Activated CD4-positive, alpha-beta T cell treated with anti-CD3 and anti-CD28 coated beads, Interleukin-2, amount 50 U/mL, for 48 hours (primary cell): ENCODE measurements around the gene CNTN6.
"Not testable (repeated sequence)": the region's sequence is repeated elsewhere in the genome, so short reads cannot be mapped to it uniquely, and the experiment has no call there.

Experiments used
- DNase-seq, 2 experiments: peaks; one replicate each; pipeline ENCODE4 v3.0.0-alpha.2; 2020

The CNTN6 gene

DNA sequence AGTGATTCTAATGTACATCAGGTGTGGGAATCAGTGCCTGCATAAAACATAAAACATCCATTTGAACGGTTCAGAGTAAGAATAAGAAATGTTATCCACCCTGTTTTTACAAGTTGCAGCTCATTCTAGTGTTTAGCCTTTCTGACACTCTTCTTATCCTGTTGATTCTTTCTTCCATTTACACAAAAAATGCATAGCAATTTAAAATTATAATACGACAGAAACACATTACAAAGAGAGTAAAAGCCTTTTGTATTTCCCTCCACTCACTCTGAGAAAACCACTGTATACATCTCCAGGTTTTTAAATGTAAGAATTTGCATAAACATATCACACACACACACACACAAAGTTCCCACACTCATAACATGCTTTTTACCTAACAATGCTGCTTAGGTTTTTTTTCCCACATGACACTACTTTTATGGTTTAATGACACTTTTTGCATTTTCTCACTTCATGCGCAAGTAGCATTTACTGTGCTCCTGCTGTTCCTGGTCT lies 199.8 kb downstream of the CNTN6 start:
- DNase-seq, result no peak

DNA sequence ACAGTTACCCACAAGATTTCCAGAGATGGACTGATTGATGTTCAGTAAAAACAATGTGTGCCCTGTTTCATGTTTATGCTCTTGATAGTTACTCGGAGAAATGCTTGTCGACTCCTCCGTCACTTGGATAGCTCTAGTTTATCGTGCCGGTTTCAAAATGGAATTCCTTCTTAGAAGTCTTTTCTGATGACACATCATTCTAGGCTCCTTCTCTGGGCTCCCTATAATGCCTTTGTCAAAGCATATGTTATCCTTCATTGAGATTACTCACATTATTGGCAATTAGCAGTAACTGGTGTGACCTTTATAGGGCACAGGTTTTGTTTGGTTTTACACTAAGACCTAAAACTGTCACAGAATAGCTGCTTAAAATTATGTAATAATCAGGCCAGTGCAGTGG lies 201.8 kb downstream of the CNTN6 start:
- DNase-seq, result no peak

DNA sequence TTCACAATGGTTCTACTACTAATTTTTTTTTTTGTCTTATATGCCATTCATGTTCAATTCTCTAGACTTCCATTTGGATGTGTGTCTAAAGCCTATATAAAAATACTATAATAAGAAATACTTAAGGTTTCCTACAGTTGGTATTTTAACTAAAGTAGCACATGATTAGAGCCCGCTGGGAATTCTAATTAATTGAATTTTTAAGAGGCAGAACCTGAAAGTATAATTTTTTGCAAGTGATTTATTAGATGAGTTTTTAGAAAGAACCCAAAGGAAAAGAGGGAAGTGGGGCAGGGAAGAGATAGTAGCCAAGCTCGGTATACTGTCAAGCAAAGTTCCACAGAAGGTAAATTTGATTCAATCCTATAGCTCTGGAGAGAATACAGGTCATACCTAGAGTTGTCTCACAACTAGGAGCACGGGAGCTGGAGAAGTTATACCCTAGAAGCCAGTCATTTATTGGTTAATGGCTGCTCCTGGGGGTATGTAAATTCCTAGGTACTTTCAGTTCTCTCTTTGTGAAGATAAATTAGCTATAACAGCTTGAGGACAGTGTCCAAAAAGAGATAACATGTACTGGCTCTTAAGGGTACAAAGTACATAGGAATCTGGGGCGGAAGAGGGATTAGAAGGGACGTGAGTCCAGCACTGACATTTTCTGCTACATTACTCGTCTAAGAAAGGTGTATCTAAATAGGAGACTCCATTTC lies 225.6 kb downstream of the CNTN6 start:
- no peak for DNase-seq

- no peak for DNase-seq
Measured at GRCh38 chr3:1326546-1326945, 233.7 kb downstream of the CNTN6 start.

DNA sequence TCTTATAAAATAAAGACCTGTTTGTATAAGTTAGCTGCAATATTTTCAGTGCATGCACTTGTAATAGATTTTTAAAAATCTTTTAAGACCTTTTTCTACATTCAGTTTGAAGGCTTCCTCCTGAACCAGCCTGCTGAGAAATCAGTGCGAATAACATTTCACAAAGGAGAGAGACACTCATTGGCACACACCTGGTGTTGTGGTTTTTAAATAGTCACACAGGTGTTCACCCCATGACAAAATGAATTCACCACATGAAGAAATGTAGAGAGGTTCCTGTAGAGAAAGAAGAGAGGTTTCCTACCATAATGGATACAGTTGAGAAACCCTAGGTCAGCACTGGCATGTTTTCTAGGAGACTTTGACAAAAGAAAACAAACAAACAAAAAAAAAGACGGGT lies 237.3 kb downstream of the CNTN6 start:
- no peak for DNase-seq

DNA sequence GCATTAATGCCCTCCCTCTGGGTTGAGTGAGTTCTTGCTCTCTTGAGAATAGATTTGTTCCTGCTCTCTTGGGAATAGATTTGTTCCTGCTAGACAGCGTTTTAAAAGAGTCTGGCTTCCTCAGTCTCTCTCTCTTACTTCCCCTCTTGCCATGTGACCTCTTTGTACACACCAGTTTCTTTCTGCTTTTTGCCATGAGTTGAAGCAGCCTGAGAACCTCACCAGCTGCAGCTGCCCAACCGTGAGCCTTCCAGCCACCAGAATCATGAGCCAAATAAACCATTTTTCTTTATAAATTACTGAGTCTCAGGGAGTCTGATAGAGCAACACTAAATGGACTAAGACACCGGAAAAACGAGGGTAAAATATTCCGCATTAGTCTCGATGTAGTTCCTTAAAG lies 253.6 kb downstream of the CNTN6 start:
- DNase-seq, result no peak

DNA sequence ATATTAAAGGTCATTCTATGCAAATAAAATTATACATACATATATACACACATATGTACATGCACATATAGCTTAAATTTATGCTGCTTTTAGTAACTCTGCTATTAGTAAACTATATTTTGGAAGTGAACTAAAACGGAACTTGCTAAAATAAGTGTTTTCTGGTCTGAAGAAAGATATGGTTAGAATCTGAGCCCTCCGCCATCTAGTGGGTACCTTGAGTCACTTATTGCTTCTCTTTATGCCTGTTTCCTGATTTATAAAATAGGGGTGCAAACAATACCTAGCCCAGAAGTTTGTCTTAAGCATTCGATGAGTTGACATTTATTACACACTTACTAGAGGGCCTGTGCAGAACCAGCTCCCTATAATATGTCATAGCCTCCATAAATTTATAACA lies 255.7 kb downstream of the CNTN6 start:
- DNase-seq, result no peak

- no peak for DNase-seq
Measured at GRCh38 chr3:1350885-1351284, 258.1 kb downstream of the CNTN6 start.

DNA sequence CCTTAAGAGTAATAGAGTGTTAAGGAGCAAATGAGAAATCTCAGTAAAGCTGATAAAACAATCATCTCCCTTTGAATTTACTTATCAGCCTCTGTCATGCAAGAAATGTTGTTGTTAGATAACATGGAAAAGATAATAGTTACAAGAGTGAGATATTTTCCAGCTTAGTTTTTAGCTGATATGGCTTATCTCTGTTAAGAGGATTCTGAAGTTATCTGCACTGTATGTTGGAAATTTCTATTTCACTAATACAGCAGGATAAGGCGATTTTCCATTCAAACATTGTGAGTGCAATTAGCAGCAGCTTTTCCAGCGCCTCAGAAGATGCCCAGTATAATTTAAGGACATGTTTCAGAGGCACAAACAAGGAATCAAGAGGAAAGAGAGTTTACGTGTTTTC lies 262.9 kb downstream of the CNTN6 start:
- DNase-seq, result no peak

- no peak for DNase-seq
Measured at GRCh38 chr3:1356101-1356500, 263.3 kb downstream of the CNTN6 start.

GRCh38 chr3:1365528-1365927 lies 272.7 kb downstream of the CNTN6 start:
- DNase-seq, result no peak

- DNase-seq, result no peak
Measured at GRCh38 chr3:1374471-1374870, 281.6 kb downstream of the CNTN6 start.

- no peak for DNase-seq
Measured at GRCh38 chr3:1375145-1375544, 282.3 kb downstream of the CNTN6 start.

GRCh38 chr3:1380926-1381646 lies 288.3 kb downstream of the CNTN6 start:
- no peak for DNase-seq

DNA sequence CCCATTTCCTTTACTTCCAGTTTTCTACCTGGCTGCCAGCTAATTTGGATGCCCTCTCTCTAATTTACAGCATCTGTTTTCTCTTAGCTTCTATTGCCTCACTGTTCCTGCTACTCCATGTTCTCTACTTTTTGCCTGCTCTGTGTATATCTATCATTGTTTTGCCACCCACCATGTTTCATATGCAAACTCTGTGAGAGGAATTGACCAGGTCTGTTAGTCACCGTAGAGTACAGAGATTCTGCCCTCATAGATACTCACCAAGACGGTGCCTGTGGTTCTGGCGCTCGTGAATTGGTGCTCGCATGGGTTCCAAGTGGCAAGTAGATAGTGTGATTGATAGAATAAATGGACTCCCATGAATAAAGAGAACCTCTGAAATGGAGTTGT lies 288.8 kb downstream of the CNTN6 start:
- DNase-seq, result no peak

DNA sequence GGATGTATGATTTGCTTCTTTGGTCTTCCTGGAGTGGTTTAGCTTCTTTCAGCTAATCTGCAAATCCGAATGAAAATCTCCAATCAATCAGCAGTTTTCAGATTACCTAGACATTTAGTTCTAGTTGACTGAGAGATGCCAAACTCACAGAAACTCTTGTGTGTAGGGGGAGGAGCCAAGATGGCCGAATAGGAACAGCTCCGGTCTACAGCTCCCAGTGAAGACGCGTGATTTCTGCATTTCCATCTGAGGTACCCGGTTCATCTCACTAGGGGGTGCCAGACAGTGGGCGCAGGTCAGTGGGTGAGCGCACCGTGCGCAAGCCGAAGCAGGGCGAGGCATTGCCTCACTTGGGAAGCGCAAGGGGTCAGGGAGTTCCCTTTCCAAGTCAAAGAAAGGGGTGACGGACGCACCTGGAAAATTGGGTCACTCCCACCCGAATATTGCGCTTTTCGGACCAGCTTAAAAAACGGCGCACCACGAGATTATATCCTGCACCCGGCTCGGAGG lies 294.6 kb downstream of the CNTN6 start:
- DNase-seq, result not testable (repeated sequence)

DNA sequence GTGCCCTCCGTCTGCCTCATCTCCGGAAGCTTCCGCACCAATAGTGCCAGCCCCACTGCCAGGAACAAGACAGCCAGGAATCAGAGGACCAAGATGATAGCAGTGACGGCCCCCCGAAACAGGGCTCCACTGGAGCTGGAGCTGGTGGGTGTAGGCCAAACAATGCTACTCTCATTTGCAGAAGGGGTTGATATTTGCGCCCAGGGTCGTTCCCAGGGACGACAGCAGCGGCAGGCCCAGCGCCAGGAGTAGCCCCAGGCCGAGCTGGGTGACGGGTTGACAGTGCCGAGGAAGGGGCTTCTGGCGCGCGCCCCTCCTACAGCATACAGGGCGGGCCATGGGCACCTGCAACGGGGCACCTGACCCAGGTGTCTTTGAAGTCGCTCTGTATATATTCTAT lies 301.4 kb downstream of the CNTN6 start:
- no peak for DNase-seq

GRCh38 chr3:1400571-1400970 lies 307.7 kb downstream of the CNTN6 start:
- DNase-seq, result no peak

GRCh38 chr3:1404270-1404962 lies 311.6 kb downstream of the CNTN6 start:
- DNase-seq, result no peak

DNA sequence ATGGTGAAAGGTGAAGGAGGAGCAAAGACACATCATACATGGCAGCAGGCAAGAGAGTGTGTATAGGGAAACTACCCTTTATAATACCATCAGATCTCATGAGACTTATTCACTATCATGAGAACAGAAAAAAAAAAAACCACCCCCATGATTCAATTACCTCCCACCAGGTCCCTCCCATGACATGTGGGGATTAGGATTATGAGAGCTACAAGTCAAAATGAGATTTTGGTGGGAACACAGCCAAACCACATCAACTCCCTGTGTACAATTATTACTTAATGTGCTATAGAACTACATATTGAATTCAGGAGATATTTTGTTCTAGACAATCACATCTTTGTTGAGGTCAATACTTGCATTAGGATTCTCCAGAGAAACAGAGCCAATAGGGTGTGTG lies 313.4 kb downstream of the CNTN6 start:
- DNase-seq, result no peak

- DNase-seq, result no peak
Measured at GRCh38 chr3:1421577-1421976, 328.8 kb downstream of the CNTN6 start.

DNA sequence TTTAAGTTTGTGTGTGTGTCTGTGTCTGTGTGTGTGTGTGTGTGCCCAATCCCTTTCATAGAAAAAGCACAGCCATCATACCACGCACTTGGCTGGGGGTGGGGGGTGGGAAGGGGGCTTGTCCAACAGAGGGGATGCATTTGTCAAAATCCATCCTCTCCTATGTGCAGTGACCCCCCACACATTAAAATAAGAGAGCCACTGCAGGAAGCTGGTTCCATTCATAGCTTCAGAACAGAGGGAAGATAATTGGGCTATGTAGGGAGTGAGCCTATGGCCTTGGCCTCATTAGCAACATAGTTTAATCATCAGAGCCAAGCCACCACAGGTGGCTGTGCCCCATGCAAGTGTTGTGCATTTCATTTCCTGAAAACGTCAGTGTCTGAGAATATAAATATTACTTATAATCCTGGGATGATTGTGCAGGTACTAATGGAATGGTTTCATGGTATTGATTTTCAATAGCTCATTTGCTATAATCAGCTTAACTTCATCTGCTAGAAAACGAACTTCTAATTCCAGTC lies 330.8 kb downstream of the CNTN6 start:
- no peak for DNase-seq

DNA sequence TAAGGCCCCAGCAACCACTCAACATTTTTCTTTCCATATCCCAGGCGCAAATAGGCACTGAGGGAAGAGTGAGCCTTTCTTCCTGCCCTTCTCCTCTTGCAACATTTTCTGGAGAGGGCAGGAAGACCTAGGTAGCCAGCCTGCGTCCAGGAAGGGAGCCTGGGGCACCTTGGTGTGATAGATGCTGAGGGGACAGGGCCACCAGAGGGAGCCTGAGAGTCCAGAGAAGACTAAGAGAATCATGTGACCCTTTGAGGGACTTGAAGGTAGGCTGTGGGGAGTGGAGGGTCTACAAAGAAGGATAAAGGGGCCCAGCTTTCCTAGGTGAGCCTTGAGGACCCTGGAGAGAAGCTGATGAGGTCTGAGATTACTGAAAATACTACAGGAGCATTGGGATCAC lies 346.6 kb downstream of the CNTN6 start:
- peak; percentile 3 to 11 for DNase-seq

- DNase-seq, result no peak
Measured at GRCh38 chr3:1442271-1442670, 349.4 kb downstream of the CNTN6 start.
